Measurements from ENCODE around the gene MESP1.

- no peak for TF ChIP-seq CTCF (IDR thresholded peaks at IDR 0.05)
- TF ChIP-seq POLR2A (IDR thresholded peaks at IDR 0.05) = no peak
Measured at GRCh38 chr15:89728254-89728653, 22.8 kb downstream of the MESP1 start.
